Stimulated activated memory B cell treated with anti-CD40 and anti-IgM and Interleukin-4, amounts not matched to agents 10 μg/mL and 1 μg/mL and 100 μg/mL, for 72 hours (primary cell): ENCODE measurements around the gene KIF17.
A peak's percentile ranks its signal among the peaks of the same experiment; 100 is the strongest.
"Not testable (repeated sequence)": the region's sequence is repeated elsewhere in the genome, so short reads cannot be mapped to it uniquely, and the experiment has no call there.

Experiments
- ATAC-seq: fragments of 150-1000 bp; cut with Tn5 transposase; 2 replicates; pipeline ENCODE4 v1.10.0; 2021
- H3K27ac Mint-ChIP-seq: one replicate; pipeline ENCODE4 v1.8.0; 2022; ENCODE audit warnings: mild to moderate bottlenecking, mixed read lengths
- H3K27me3 Mint-ChIP-seq: one replicate; pipeline ENCODE4 v1.8.0; 2022; ENCODE audit warnings: mixed read lengths
- H3K36me3 Mint-ChIP-seq: one replicate; pipeline ENCODE4 v1.8.0; 2022; ENCODE audit warnings: mixed read lengths
- H3K4me1 Mint-ChIP-seq: one replicate; pipeline ENCODE4 v1.8.0; 2022; ENCODE audit warnings: mixed read lengths
- H3K4me3 Mint-ChIP-seq: one replicate; pipeline ENCODE4 v1.8.0; 2022; ENCODE audit warnings: mild to moderate bottlenecking, moderate library complexity, mixed read lengths
- H3K9me3 Mint-ChIP-seq: one replicate; pipeline ENCODE4 v1.8.0; 2022; ENCODE audit warnings: mixed read lengths

The KIF17 gene

DNA sequence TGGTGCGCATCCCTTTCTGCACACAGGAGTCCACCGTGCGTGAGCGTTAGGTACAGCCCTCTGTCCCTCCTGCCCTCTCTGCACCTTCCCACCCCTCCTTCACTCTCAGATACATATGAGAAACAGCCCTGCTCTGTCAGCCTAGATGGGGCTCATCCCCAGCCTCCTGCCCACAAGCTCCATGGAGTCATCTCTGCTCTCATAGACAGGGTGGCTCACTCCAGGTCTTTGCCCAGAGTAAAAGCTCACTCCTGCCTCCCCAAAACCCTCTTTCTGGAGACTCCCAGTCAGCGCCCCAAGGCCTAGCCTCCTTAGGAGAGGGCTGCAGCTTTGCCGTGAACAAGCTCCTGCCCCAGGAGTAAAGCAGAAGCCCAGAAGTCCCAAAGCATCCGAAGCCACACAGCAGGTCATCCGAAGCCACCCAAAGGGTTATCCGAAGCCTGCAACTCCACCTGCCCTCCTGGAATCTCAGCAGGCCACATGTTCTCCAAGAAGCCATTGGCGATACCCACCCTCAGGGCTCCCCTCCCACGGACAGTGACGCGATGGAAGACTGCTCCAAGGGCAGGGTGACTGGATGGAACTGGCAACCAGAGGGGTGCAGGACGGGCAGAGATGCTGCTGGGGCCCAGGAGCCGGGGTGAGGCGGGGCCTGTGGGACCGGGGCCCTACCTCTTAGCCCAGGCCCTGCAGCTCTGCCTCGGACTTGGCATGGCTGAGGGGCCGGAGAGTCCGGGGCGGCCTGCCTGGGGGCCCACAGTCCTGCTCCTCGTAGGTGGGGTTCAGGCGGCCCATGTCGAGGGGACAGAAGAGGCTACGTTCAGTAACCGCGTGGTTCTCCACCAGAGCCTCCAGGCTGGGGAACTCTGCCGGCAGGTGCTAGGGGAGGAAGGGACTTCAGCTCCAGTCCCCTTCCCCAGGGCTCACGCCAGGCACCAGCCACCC lies 3.6 kb upstream of the KIF17 start:
- Mint-ChIP-seq H3K27me3 (peaks cover 26% of the 10 kb centered on the region), H3K4me1 (peaks cover 5% of the 10 kb centered on the region), H3K4me3 (no peak overlapping the region), H3K36me3 (no peaks in the 10 kb centered on the region), H3K9me3 (no peaks in the 10 kb centered on the region), H3K27ac (no peak overlapping the region)
- ATAC-seq: no peak

DNA sequence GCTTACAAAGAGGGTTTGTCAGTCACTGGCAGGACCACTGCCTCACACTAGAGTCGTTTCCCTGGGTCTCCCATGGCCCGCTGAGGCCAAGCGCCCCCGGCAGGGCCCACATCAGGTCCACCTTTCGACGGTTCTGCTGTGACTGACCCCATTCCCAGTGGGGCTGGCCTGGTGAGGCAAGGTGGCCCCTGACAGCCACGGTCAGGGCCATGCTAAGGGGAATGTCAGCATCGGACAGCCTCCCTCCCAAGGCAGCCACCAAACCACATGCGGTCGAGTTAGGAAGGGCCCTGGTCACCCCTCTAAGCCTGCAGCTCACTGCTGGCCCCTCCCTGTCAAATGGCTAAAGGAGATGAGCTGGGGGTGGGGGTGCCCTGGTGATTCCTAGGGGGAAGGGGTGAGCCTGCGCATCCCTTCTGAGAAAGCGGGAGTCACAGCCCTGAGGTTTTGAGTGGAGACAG lies 2.9 kb upstream of the KIF17 start:
- peaks cover 33% of the 10 kb centered on the region for H3K27me3 Mint-ChIP-seq
- no peak for ATAC-seq
- H3K27ac Mint-ChIP-seq: no peak overlapping the region
- H3K9me3 Mint-ChIP-seq: no peaks in the 10 kb centered on the region
- H3K4me3 Mint-ChIP-seq: no peak overlapping the region
- H3K4me1 Mint-ChIP-seq: peaks cover 5% of the 10 kb centered on the region
- H3K36me3 Mint-ChIP-seq: no peaks in the 10 kb centered on the region

DNA sequence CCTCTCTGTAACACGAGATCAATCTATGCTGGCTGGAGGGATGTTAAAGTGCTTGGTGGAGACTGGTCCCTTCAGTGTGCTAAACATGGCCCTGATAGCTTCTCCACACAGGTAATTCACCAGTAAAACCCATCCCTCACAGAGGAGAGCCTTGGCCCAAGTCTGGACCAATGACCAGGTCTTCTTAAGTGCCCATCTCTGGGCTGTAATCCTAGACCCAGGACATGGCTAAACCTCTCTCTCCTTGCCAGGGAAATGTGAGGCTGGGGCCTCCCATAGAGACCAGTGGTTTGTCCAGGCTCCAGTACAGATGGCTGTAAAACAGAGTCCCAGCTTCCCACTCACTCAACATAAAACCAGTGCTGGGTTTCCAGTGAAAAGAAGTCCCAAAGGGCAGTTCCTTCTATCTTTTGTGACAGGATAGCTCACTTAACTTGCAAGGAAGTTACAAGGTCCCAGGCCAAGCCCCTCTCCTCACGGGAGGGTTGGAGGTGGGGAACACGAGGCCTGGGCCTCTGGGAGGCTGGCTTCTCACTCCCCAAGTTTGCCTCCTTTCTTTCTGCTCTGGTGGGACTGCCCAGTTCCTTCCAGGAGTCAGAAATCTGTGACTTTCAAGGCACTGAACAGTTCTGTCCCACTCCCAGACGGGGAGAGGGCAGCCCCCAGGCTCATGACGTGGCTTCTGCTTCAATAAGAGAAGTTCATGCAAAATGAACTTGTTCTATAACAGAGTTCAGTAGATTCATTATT lies 2.2 kb upstream of the KIF17 start:
- Mint-ChIP-seq H3K27me3 (peaks cover 39% of the 10 kb centered on the region), H3K4me3 (no peak overlapping the region), H3K27ac (no peak overlapping the region), H3K9me3 (no peaks in the 10 kb centered on the region), H3K4me1 (peaks cover 5% of the 10 kb centered on the region), H3K36me3 (no peaks in the 10 kb centered on the region)
- no peak for ATAC-seq

DNA sequence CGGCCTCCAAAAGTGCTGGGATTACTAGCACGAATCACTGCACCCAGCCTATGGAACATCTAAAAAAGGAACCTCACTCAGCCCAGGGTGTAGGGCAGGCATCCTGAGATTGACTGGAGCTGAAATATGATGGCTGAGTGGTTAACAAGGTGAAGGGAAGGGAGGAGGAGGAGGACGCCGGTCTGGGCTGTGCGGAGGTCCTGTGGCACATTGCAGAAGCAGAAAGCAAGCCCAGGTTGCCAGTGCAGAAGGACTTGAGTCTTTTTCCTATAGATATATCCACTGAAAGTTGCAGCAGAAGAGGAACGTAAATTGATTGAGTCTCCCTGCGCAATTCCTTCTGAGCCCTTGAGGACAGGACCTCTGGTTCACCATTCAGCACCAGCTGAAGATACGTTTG lies 1.5 kb upstream of the KIF17 start:
- H3K4me3 Mint-ChIP-seq: no peak overlapping the region
- no peak for ATAC-seq
- H3K9me3 Mint-ChIP-seq: no peaks in the 10 kb centered on the region
- H3K27me3 Mint-ChIP-seq: peaks cover 41% of the 10 kb centered on the region
- peaks cover 5% of the 10 kb centered on the region for H3K4me1 Mint-ChIP-seq
- H3K27ac Mint-ChIP-seq: no peak overlapping the region
- no peaks in the 10 kb centered on the region for H3K36me3 Mint-ChIP-seq

DNA sequence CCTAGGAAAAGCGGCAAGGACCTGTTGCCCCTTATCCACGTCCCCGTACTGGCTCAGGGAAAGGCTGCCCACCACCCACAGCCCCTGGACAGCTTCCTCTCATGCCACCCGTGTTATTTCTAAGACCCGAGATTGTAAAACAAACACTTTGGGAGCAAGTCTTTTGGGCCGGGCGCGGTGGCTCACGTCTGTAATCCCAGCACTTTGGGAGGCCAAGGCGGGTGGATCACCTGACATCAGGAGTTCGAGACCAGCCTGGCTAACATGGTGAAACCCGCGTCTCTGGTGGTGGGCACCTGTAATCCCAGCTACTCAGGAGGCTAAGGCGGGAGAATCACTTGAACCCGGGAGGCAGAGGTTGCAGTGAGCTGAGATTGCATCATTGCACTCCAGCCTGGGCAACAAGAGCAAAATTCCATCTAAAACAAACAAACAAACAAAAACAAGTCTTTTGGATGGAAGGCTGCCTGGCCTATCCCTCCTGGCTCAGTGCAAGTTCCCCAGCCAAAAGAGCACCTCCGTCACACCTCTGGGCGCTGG lies 606 bp upstream of the KIF17 start:
- H3K27me3 Mint-ChIP-seq: peaks cover 41% of the 10 kb centered on the region
- not testable (repeated sequence) for H3K4me1 Mint-ChIP-seq, H3K36me3 Mint-ChIP-seq, H3K27ac Mint-ChIP-seq, H3K9me3 Mint-ChIP-seq, ATAC-seq
- peak overlapping the region; percentile 72 for H3K4me3 Mint-ChIP-seq

DNA sequence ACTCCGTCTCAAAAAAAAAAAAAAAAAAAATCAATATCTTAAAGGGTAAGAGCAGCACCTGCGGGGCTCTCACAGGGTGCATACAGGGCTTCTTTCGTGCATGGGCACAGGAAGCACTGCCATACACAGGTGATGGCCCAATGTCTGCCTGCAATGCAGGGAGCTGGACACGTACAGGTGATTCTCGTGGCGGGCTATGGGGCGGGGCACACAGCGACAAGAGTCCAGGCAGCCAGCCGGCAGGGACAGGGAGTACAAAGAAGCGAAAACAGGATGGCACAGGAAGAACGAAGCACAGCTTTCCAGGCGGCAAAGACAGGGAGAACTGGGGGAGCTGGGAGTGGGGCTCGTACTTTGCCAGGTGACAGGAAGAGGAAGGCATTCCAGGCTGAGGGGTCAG lies 1.6 kb downstream of the KIF17 start:
- ATAC-seq: no peak
- H3K4me3 Mint-ChIP-seq: peak overlapping the region; percentile 53
- no peaks in the 10 kb centered on the region for H3K9me3 Mint-ChIP-seq
- no peak overlapping the region for H3K27ac Mint-ChIP-seq
- H3K27me3 Mint-ChIP-seq: peaks cover 33% of the 10 kb centered on the region
- H3K4me1 Mint-ChIP-seq: peaks cover 5% of the 10 kb centered on the region
- H3K36me3 Mint-ChIP-seq: no peaks in the 10 kb centered on the region

DNA sequence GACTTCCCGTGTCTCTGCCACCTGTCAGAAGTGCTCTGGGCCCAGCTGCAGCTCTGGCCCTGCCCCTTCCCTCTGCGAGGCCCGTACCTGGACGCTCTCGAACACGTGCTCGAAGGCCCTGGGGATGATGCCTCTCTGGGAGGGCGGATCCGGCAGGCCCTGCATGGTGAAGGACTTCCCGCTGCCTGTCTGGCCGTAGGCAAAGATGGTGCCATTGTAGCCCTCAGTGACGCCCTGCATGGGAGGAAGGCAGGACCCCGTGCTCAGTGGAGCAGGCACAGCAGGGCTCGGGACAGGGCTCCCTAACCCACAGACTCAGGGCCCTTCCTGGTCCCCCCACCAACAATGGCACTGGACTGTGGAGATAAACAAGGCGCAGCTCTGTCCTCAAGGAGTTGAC lies 2.4 kb downstream of the KIF17 start:
- Mint-ChIP-seq H3K27ac (no peak overlapping the region), H3K27me3 (peaks cover 40% of the 10 kb centered on the region), H3K4me1 (peaks cover 5% of the 10 kb centered on the region), H3K4me3 (no peak overlapping the region), H3K36me3 (no peaks in the 10 kb centered on the region), H3K9me3 (no peaks in the 10 kb centered on the region)
- ATAC-seq: no peak

DNA sequence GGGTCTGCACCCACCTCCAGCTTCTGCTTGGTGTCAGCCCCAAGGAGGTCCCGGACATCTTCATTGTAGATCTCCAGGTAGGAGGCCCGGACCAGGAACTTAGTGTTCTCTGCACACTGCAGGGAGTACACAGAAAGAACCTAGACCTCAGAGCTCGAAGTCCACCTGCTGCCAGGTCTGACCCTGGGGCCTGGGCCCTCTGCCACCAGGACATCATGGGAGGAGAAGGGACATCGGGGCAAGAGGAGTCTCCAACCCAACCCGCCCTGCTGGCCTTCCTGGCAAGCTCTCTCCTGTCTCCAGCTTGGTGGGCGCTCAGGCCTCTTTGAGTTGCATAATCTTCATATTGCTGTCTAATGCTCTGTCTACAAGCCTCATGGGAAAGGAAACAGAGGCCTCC lies 4.4 kb downstream of the KIF17 start:
- peaks cover 39% of the 10 kb centered on the region for H3K27me3 Mint-ChIP-seq
- H3K4me1 Mint-ChIP-seq: peaks cover 5% of the 10 kb centered on the region
- no peak for ATAC-seq
- no peak overlapping the region for H3K4me3 Mint-ChIP-seq
- H3K36me3 Mint-ChIP-seq: no peaks in the 10 kb centered on the region
- no peaks in the 10 kb centered on the region for H3K9me3 Mint-ChIP-seq
- no peak overlapping the region for H3K27ac Mint-ChIP-seq

DNA sequence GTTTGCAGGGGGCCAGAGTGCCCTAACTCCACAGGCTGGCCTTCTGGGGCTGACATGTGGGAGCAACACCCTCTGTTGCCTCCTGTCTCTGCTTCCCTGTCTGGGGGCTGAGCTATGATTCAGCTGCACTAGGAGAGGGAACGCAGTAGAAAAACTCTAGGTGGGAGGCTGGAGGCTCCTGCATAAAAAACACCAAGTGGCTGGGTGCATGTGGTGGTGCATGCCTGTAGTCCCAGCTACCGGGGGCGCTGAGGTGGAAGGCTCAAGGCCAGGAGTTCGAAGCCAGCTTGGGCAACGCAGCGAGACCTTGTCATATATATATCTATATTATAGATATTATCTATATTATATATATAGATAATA lies 5.6 kb downstream of the KIF17 start:
- Mint-ChIP-seq H3K27me3 (peaks cover 35% of the 10 kb centered on the region), H3K4me3 (no peak overlapping the region), H3K27ac (no peak overlapping the region), H3K9me3 (no peaks in the 10 kb centered on the region), H3K4me1 (no peaks in the 10 kb centered on the region), H3K36me3 (no peaks in the 10 kb centered on the region)
- no peak for ATAC-seq

DNA sequence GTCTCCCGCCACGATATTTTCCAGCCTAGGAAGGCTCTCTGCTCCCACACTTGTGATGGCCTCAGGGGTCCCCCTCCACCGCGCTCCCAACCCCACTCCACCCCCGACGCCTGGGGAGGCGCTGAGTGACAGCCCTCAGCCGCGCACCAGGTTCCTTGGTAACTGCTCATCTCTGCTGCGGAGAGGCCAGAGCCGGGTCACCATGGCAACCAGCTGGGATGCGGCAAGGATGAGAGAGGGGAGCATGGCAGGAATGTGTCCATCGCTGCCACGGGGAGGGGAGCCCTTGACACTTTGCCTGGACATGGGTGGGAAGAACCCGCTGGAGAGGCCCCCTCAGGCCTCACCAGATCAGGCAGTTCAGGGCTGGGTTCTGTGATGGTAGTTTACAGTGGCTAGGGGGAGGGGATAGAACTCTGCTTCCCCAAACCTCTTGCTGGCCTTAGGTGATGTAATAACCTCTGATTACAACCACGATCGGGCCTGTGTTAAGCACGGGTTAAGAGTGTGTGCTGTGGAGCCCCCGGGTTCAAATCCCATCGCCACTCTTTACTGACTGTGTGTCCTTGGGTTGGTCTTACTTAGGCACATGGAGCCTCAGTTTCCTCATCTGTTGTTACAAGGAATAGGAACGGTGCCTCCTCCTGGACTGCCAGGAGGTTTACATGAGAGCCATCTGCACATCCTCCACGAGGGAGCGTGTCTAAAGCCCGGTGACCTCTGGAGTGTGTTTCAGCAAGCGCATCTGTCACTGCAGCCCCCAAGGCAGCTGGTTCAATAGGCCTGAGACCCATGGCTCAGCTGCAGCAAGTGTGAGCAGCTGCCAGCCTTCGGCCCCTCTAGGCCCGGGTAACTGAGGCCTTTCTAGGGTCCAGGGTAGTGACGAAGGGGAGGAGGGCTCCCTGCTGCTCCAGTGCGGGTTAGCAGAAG lies 6.3 kb downstream of the KIF17 start:
- no peaks in the 10 kb centered on the region for H3K36me3 Mint-ChIP-seq
- H3K27me3 Mint-ChIP-seq: peaks cover 31% of the 10 kb centered on the region
- no peak overlapping the region for H3K4me3 Mint-ChIP-seq
- H3K9me3 Mint-ChIP-seq: no peaks in the 10 kb centered on the region
- H3K27ac Mint-ChIP-seq: no peak overlapping the region
- H3K4me1 Mint-ChIP-seq: no peaks in the 10 kb centered on the region
- peak; percentile 29 for ATAC-seq

DNA sequence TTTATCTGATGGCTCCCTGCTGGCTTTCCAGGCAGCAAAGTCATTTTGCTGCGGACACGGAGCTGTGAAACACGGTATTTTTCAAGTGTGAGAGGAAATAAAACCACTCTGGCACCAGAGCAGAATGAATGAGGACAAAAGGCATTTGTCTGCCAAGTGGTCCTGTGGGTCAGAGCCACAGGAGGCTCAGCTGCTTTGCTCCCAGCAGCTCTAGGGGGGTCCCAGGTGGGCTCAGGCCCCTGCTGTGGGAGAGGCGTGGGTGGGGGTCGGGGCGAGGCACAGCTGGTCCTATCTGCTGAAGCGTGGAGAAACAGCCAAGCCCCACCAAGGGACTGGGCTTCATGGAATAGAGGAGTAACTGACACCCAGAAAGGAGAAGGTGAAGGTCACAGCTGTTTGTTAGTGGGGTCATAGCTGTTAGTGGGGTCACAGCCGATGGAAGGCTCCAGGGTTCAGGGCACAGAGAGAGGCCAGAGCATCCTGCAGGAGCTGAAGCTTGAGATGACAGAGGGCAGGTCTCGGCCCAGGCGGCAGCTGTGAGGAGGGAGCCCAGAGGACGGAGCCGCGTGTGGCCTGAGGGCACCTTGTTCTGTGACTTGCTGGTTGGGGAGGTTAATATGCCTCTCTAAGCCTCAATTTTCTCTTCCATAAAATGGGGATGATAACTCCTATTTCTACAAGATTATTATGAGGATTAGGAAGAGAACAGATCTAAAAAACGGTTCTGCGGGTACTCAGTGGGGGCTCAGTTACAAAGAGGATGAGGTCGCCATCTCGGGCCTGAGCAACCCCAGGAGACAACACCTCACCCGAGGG lies 7.1 kb downstream of the KIF17 start:
- no peak overlapping the region for H3K27ac Mint-ChIP-seq
- ATAC-seq: no peak
- no peak overlapping the region for H3K4me3 Mint-ChIP-seq

DNA sequence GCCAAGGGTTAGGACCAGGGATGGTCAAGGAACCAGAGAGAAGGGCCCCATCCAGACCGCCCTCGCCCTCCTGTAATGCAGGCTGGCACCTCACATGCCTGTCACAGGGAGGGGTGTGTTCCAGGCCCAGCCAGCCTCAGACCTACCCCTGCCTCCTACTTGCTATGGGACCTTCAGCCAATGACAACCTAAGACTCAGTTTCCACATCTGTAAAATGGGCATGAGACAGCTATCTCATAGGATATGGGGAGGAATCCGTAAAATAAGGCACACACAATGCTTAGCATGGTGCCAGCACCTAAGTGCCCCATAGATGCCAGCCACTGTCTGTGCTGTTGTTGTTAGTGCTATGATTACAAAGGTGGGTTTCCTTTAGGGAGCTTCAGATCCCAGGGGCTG lies 7.9 kb downstream of the KIF17 start:
- H3K4me1 Mint-ChIP-seq: no peaks in the 10 kb centered on the region
- H3K9me3 Mint-ChIP-seq: no peaks in the 10 kb centered on the region
- peak; percentile 18 for ATAC-seq

More for the DNA sequence above, 7.1 kb downstream of the KIF17 start:
- H3K36me3 Mint-ChIP-seq: no peaks in the 10 kb centered on the region
- no peaks in the 10 kb centered on the region for H3K4me1 Mint-ChIP-seq
- H3K9me3 Mint-ChIP-seq: no peaks in the 10 kb centered on the region
- peaks cover 22% of the 10 kb centered on the region for H3K27me3 Mint-ChIP-seq

DNA sequence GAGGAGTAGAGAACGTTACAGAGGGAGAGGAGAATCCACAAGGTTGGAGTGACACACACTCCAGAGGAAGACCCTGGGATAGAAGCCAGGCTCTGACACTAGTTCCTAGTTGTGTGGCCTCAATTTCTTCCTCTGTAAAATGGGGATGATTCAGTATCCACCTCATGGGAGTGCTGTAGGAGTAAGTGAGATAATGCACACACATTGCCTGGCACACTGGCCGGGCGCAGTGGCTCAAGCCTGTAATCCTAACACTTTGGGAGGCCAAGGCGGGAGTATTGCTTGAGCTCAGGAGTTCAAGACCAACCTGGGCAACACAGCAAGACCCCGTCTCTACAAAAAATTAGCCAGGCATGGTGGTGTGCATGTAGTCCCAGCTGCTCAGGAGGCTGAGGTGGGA lies 8.9 kb downstream of the KIF17 start:
- H3K36me3 Mint-ChIP-seq: no peaks in the 10 kb centered on the region
- no peaks in the 10 kb centered on the region for H3K9me3 Mint-ChIP-seq
- H3K27me3 Mint-ChIP-seq: peaks cover 14% of the 10 kb centered on the region
- no peak overlapping the region for H3K4me3 Mint-ChIP-seq
- ATAC-seq: no peak
- no peak overlapping the region for H3K27ac Mint-ChIP-seq
- H3K4me1 Mint-ChIP-seq: no peaks in the 10 kb centered on the region

More for the DNA sequence above, 7.9 kb downstream of the KIF17 start:
- H3K27ac Mint-ChIP-seq: no peak overlapping the region
- H3K36me3 Mint-ChIP-seq: no peaks in the 10 kb centered on the region
- H3K4me3 Mint-ChIP-seq: no peak overlapping the region
- H3K27me3 Mint-ChIP-seq: peaks cover 14% of the 10 kb centered on the region

DNA sequence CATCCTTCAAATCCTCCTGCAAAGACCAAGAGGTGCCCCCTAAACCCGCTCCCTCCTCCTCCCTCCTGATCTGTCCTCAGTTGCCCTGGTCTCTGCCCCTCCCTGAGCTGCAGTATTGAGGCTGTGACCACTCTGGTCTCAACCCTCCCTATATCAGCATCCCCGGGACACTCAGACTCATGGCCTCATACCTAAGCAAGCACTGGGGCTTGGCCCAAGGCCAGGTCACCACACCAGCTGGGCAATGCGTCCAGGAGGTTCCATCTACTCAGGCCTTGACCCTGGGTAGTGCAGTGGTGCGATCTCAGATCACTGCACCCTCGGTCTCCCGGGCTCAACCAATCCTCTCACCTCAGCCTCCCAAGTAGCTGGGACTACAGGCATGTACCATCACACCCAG lies 9.8 kb downstream of the KIF17 start:
- Mint-ChIP-seq H3K36me3 (no peaks in the 10 kb centered on the region), H3K27ac (no peak overlapping the region), H3K27me3 (peaks cover 14% of the 10 kb centered on the region), H3K4me1 (no peaks in the 10 kb centered on the region), H3K9me3 (no peaks in the 10 kb centered on the region), H3K4me3 (no peak overlapping the region)
- ATAC-seq: no peak
